ENCODE measurements around the gene BMP6.
A peak's percentile ranks its signal among the peaks of the same experiment; 100 is the strongest.
"Not testable (repeated sequence)": the region's sequence is repeated elsewhere in the genome, so short reads cannot be mapped to it uniquely, and the experiment has no call there.

BMP6 gene

DNA sequence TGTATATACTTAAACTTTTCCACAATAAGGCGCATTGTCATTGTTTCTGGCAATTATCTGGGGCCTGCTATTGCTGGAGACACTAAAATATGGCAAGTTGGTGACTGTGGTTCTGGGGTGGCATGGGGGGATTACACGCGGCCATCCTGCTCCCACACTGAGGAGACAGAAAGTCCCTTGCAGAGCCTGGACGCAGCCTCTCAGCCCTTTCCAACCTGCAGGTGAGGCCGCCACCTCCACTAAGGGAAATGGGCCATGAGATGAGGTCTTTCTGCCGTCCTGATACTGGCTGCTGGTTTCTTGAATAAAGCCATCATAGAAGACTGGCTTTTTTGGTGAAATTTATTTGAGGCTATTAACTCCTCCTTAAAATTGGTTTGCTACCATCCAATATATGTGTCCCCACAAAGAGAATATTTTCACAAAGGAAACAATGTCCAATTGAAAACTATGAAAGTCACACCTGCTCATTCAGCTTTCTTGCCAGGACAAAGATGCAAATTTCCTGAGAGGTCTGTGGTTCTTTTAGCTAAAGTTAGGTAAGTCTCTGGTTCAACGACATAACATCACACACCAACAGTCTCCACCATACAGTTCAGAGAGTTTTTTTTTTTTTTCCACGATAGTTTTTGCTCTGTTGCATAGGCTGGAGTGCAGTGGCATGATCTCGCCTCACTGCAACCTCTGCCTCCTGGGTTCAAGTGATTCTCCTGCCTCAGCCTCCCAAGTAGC, 171.7 kb downstream of the BMP6 start:
- no peak overlapping the region for H3K4me3 ChIP-seq (ENCODE audit: low read depth, low read length)
- DNase-seq (ENCODE audit: low read depth) = no peak
- TF ChIP-seq POLR2A (IDR thresholded peaks at IDR 0.05; ENCODE audit: extremely low read depth, insufficient read length) (no peak), MYC (IDR thresholded peaks at IDR 0.05; ENCODE audit: low read depth, low read length) (no peak)
- TF ChIP-seq, protein P1, sequence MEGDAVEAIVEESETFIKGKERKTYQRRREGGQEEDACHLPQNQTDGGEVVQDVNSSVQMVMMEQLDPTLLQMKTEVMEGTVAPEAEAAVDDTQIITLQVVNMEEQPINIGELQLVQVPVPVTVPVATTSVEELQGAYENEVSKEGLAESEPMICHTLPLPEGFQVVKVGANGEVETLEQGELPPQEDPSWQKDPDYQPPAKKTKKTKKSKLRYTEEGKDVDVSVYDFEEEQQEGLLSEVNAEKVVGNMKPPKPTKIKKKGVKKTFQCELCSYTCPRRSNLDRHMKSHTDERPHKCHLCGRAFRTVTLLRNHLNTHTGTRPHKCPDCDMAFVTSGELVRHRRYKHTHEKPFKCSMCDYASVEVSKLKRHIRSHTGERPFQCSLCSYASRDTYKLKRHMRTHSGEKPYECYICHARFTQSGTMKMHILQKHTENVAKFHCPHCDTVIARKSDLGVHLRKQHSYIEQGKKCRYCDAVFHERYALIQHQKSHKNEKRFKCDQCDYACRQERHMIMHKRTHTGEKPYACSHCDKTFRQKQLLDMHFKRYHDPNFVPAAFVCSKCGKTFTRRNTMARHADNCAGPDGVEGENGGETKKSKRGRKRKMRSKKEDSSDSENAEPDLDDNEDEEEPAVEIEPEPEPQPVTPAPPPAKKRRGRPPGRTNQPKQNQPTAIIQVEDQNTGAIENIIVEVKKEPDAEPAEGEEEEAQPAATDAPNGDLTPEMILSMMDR (IDR thresholded peaks at IDR 0.05; ENCODE audit: low read depth, low read length) = no peak
- TF ChIP-seq, protein P2, sequence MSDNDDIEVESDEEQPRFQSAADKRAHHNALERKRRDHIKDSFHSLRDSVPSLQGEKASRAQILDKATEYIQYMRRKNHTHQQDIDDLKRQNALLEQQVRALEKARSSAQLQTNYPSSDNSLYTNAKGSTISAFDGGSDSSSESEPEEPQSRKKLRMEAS (IDR thresholded peaks at IDR 0.05; ENCODE audit: low read depth, low read length) = no peak

DNA sequence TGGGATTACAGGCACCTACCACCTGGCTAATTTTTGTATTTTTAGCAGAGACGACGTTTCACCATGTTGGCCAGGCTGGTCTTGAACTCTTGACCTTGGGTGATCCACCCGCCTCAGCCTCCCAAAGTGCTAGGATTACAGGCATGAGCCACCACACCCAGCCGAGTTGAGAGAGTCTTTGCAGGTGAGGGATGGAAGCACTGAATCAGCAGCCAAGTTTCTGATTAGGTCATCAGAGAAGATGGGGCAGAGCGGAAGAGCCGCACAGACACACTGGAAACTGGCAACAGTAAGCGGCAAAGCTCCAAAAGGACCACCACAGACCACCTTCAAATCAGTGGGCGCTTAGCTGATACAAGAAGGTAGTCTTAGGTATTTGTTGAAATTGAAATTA, 172.3 kb downstream of the BMP6 start:
- not testable (repeated sequence) for DNase-seq (ENCODE audit: low read depth); H3K4me3 ChIP-seq (ENCODE audit: low read depth, low read length)

DNA sequence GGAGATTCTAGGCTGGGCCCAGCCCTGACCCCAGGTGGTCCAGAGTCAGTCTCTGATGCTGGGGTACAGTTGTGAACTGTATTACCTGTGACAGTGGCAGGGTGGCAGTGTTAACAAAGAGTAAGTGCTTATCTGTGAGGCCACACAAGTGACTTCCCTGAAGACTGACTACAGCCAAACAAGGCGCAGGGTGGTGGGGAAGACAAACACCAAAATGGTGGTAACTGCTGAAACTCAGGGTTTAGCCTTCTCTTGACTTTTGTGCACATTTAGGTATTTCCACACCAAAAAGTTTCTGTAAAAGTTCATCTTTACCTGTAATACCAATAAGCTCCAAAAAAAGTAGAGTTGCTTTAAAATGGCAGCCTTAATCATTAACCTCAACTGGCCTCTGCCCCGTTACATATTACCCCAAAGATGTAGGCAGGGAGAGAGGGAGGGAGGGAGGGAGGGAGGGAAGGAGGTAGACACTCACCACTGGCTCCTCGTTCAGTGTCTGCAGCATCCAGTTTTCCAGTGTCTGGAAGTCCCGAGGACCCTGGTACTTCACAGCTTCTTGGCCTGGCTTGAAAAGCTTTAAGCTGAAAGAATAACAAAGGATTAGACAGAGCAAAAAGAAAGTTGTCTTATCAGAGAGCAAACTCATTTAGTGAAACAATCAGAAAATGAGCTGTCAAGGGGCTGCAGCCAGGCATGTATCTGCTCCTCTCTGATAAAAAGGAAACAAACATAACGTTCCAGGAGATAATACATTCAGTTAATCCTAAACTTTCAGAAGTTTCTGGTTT, 173.4 kb downstream of the BMP6 start:
- TF ChIP-seq, protein P1 (IDR thresholded peaks at IDR 0.05; ENCODE audit: low read depth, low read length) = no peak
- no peak for TF ChIP-seq MYC (IDR thresholded peaks at IDR 0.05; ENCODE audit: low read depth, low read length)
- TF ChIP-seq POLR2A (IDR thresholded peaks at IDR 0.05; ENCODE audit: extremely low read depth, insufficient read length) = no peak
- TF ChIP-seq, protein P2 (IDR thresholded peaks at IDR 0.05; ENCODE audit: low read depth, low read length) = no peak
- H3K4me3 ChIP-seq (ENCODE audit: low read depth, low read length) = no peak overlapping the region
- peak; percentile 22 for DNase-seq (ENCODE audit: low read depth)

DNA sequence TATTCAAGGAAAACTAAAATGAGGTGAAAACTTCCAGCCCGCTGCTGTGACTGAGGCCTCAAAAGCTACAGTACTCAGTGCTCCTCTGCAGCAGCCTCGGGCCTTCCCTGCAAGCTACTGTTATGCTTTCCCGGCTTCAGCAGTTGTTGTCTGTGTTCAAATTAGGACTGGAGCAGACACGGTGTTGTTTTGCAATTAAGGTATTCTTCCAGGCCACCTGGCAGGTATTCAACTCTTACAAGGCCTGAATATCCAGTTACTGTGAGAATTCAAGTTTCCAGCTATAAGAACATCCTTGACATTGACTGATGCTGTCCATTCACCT, 174.0 kb downstream of the BMP6 start:
- TF ChIP-seq POLR2A (IDR thresholded peaks at IDR 0.05; ENCODE audit: extremely low read depth, insufficient read length) (no peak), MYC (IDR thresholded peaks at IDR 0.05; ENCODE audit: low read depth, low read length) (no peak)
- TF ChIP-seq, protein P1 (IDR thresholded peaks at IDR 0.05; ENCODE audit: low read depth, low read length) = no peak
- TF ChIP-seq, protein P2 (IDR thresholded peaks at IDR 0.05; ENCODE audit: low read depth, low read length) = no peak
- DNase-seq (ENCODE audit: low read depth) = no peak
- no peak overlapping the region for H3K4me3 ChIP-seq (ENCODE audit: low read depth, low read length)

DNA sequence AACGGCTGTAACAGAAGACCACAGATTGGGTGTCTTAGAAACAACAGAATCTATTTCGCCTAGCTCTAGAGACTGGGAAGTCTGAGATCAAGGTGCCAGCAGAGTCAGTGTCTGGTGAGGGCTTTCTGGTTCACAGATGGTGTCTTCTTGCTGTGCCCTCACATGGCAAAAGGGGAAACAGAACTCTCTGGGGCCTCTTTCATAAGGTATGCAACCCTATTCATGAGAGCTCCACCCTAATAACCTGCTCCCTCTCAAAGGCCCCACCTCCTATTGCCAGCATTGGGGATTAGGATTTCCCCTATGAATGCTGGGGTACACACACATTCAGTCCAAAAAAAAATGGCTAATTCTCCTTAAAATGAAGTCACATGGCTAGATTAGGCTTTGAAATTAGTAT, 174.7 kb downstream of the BMP6 start:
- no peak overlapping the region for H3K4me3 ChIP-seq (ENCODE audit: low read depth, low read length)
- no peak for DNase-seq (ENCODE audit: low read depth)
- TF ChIP-seq, protein P2 (IDR thresholded peaks at IDR 0.05; ENCODE audit: low read depth, low read length) = no peak
- no peak for TF ChIP-seq POLR2A (IDR thresholded peaks at IDR 0.05; ENCODE audit: extremely low read depth, insufficient read length)
- no peak for TF ChIP-seq MYC (IDR thresholded peaks at IDR 0.05; ENCODE audit: low read depth, low read length)
- TF ChIP-seq, protein P1 (IDR thresholded peaks at IDR 0.05; ENCODE audit: low read depth, low read length) = no peak

DNA sequence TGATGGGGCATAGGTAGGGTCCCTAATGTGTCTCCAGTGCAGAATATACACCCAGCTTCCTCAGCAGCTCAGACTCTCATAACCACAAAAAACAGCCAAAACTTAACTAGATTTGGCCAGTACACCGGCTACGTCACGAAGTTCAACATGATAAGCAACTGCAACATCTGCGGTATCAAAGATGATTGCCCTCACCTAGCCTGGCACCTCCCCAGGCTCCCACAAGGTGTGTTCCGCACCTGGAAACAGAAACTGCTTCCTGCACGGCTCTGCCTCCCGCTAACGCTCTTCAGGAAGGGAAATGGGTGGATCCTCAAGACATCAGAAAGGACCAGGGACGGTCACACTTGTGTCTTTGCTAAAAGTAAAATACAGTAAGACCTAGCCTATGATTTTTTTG, 175.2 kb downstream of the BMP6 start:
- H3K4me3 ChIP-seq (ENCODE audit: low read depth, low read length) = no peak overlapping the region
- TF ChIP-seq MYC (IDR thresholded peaks at IDR 0.05; ENCODE audit: low read depth, low read length) (no peak), POLR2A (IDR thresholded peaks at IDR 0.05; ENCODE audit: extremely low read depth, insufficient read length) (no peak)
- TF ChIP-seq, protein P1 (IDR thresholded peaks at IDR 0.05; ENCODE audit: low read depth, low read length) = no peak
- TF ChIP-seq, protein P2 (IDR thresholded peaks at IDR 0.05; ENCODE audit: low read depth, low read length) = no peak
- no peak for DNase-seq (ENCODE audit: low read depth)
